Measurements from ENCODE around the gene PHKB.
A peak's percentile ranks its signal among the peaks of the same experiment; 100 is the strongest.
"Not testable (repeated sequence)": the region's sequence is repeated elsewhere in the genome, so short reads cannot be mapped to it uniquely, and the experiment has no call there.

Gene PHKB

GRCh38 chr16:47460711-47461597 is at the start of gene PHKB, which contains the start of gene ITFG1:
Gene PHKB (plus strand): TSS chr16:47461331. CDS start chr16:47461351, 20 bp downstream.
Gene ITFG1 (minus strand): TSS chr16:47461063. CDS start chr16:47461045, 18 bp downstream.
- peak; percentile 84 to 86 for ATAC-seq

GRCh38 chr16:47413041-47413440 is 48.1 kb upstream of the PHKB start:
- no peak for ATAC-seq

- no peak for ATAC-seq
These were observed 44.3 kb upstream of the PHKB start for GRCh38 chr16:47416869-47417268.

GRCh38 chr16:47424846-47425245 is 36.3 kb upstream of the PHKB start:
- ATAC-seq, result no peak

- ATAC-seq, result no peak
These were observed 34.3 kb upstream of the PHKB start for GRCh38 chr16:47426806-47427205.

GRCh38 chr16:47431960-47432359 is 29.2 kb upstream of the PHKB start:
- peak in 1 of 2 donors; percentile 17 for ATAC-seq

- ATAC-seq, result not testable (repeated sequence)
These were observed 26.9 kb upstream of the PHKB start for GRCh38 chr16:47434274-47434673.

- ATAC-seq, result not testable (repeated sequence)
These were observed 21.1 kb upstream of the PHKB start for GRCh38 chr16:47440066-47440465.

GRCh38 chr16:47442884-47443283 is 18.2 kb upstream of the PHKB start:
- not testable (repeated sequence) for ATAC-seq

GRCh38 chr16:47446431-47446830 is 14.7 kb upstream of the PHKB start:
- ATAC-seq, result no peak

GRCh38 chr16:47448830-47449575 is 12.1 kb upstream of the PHKB start:
- ATAC-seq, result no peak

GRCh38 chr16:47449788-47450187 is 11.3 kb upstream of the PHKB start:
- ATAC-seq, result no peak

- ATAC-seq, result no peak
These were observed 2.8 kb upstream of the PHKB start for GRCh38 chr16:47458331-47458730.

GRCh38 chr16:47459603-47460002 is 1.5 kb upstream of the PHKB start:
- no peak for ATAC-seq

- no peak for ATAC-seq
These were observed 796 bp upstream of the PHKB start for GRCh38 chr16:47460359-47460710.

- peak; percentile 14 to 22 for ATAC-seq
These were observed 601 bp downstream of the PHKB start for GRCh38 chr16:47461598-47462266.

GRCh38 chr16:47463771-47464624 is 2.9 kb downstream of the PHKB start:
- no peak for ATAC-seq

- ATAC-seq, result no peak
These were observed 4.9 kb downstream of the PHKB start for GRCh38 chr16:47465919-47466630.

GRCh38 chr16:47467501-47467900 is 6.4 kb downstream of the PHKB start:
- no peak for ATAC-seq

GRCh38 chr16:47468070-47468689 is 7.0 kb downstream of the PHKB start:
- not testable (repeated sequence) for ATAC-seq

- no peak for ATAC-seq
These were observed 8.1 kb downstream of the PHKB start for GRCh38 chr16:47469227-47469626.

Data from activated CD4-positive, CD25-positive, alpha-beta regulatory T cell treated with anti-CD3 and anti-CD28 coated beads, Interleukin-2, amount 50 U/mL, for 24 hours (primary cell).